Measurements from ENCODE around the gene ADARB2. TPM values are rescaled to one million over a fixed set of nuclear protein-coding genes. Genes with fewer than 3 reads are reported as not detected.

The ADARB2 gene
- polyA plus RNA-seq, 1 of the 3 experiments (the other 2 are of a cell fraction): not detected

GRCh38 chr10:1377740-1378397 lies 359.5 kb downstream of the ADARB2 start:
- TF ChIP-seq SIN3A (IDR thresholded peaks at IDR 0.05; ENCODE audit: borderline replicate concordance, low read depth, low read length): no peak
- H4K20me1 ChIP-seq (ENCODE audit: insufficient read depth): no peaks in the 10 kb centered on the region
- H3K4me3 ChIP-seq (ENCODE audit: low read depth in 2 of 2, low read length in 1 of 2): no peak overlapping the region
- no peaks in the 10 kb centered on the region for H3F3A ChIP-seq (replicated peaks; ENCODE audit: insufficient read depth)
- H3K4me2 ChIP-seq: no peak overlapping the region
- no peaks in the 10 kb centered on the region for H3K79me2 ChIP-seq (ENCODE audit: insufficient read depth)
- H3K9me2 ChIP-seq: no peaks in the 10 kb centered on the region
- H3K9me3 ChIP-seq: no peaks in the 10 kb centered on the region
- no peaks in the 10 kb centered on the region for H3K27me3 ChIP-seq (ENCODE audit: insufficient read depth)
- H2AFZ ChIP-seq (ENCODE audit: low read depth): no peak overlapping the region
- no peaks in the 10 kb centered on the region for H3K36me3 ChIP-seq (replicated peaks in 1 of 2; ENCODE audit: control insufficient read depth in 1 of 2, insufficient read depth in 2 of 2, low read length in 1 of 2)
- CTCF ChIA-PET: interaction anchor here (1.0 to 1.7 kb wide), 2 partner anchors 17 to 43 kb away, joined by 3 read pairs; no protein-coding TSS in a partner anchor
- H3K9ac ChIP-seq: no peak overlapping the region
- POLR2A ChIA-PET: no interaction called here
- peak; percentile 36 for DNase-seq
- H3K27ac ChIP-seq (ENCODE audit: low read depth in 2 of 2, low read length in 1 of 2): no peak overlapping the region
- 26% methylated on average over 12 of the region's 14 CpGs for WGBS (ENCODE audit: low lambda C conversion rate)
- H3K4me1 ChIP-seq (ENCODE audit: control insufficient read depth in 1 of 2, insufficient read depth in 2 of 2, low read depth in 1 of 2, low read length in 1 of 2): peaks cover 0 to 8% of the 10 kb centered on the region in 2 experiments; a peak in 1 of 4 replicates

- CTCF ChIA-PET: interaction anchor here (1.0 to 1.7 kb wide), 2 partner anchors 18 to 43 kb away, joined by 3 read pairs; no protein-coding TSS in a partner anchor
- Histone ChIP-seq H3K4me3 (ENCODE audit: low read depth in 2 of 2, low read length in 1 of 2) (no peak overlapping the region), H3K79me2 (ENCODE audit: insufficient read depth) (no peaks in the 10 kb centered on the region), H3K9me3 (no peaks in the 10 kb centered on the region), H4K20me1 (ENCODE audit: insufficient read depth) (no peaks in the 10 kb centered on the region), H3K4me1 (ENCODE audit: control insufficient read depth in 1 of 2, insufficient read depth in 2 of 2, low read depth in 1 of 2, low read length in 1 of 2) (peaks cover 0 to 8% of the 10 kb centered on the region in 2 experiments; a peak in 1 of 4 replicates), H3K27me3 (ENCODE audit: insufficient read depth) (no peaks in the 10 kb centered on the region), H3K9ac (no peak overlapping the region), H3K9me2 (no peaks in the 10 kb centered on the region), H3K27ac (ENCODE audit: low read depth in 2 of 2, low read length in 1 of 2) (no peak overlapping the region), H3F3A (replicated peaks; ENCODE audit: insufficient read depth) (no peaks in the 10 kb centered on the region), H2AFZ (ENCODE audit: low read depth) (no peak overlapping the region), H3K4me2 (no peak overlapping the region), H3K36me3 (replicated peaks in 1 of 2; ENCODE audit: control insufficient read depth in 1 of 2, insufficient read depth in 2 of 2, low read length in 1 of 2) (no peaks in the 10 kb centered on the region)
- WGBS (ENCODE audit: low lambda C conversion rate): 54% methylated on average over 5 of the region's 6 CpGs
- POLR2A ChIA-PET: no interaction called here
- DNase-seq: no peak
- TF ChIP-seq PBX3 (IDR thresholded peaks at IDR 0.05) (no peak), CTCF (IDR thresholded peaks at IDR 0.05) (no peak)
Measured at GRCh38 chr10:1377231-1377630, 360.1 kb downstream of the ADARB2 start.

- DNase-seq: peak; percentile 21
- no peak overlapping the region for H2AFZ ChIP-seq (ENCODE audit: low read depth)
- H3K4me3 ChIP-seq (ENCODE audit: low read depth in 2 of 2, low read length in 1 of 2): no peak overlapping the region
- no peaks in the 10 kb centered on the region for H3K9me2 ChIP-seq
- CTCF ChIA-PET: no interaction called here
- no peaks in the 10 kb centered on the region for H3K79me2 ChIP-seq (ENCODE audit: insufficient read depth)
- no peak overlapping the region for H3K27ac ChIP-seq (ENCODE audit: low read depth in 2 of 2, low read length in 1 of 2)
- H3K9me3 ChIP-seq: no peaks in the 10 kb centered on the region
- no peaks in the 10 kb centered on the region for H4K20me1 ChIP-seq (ENCODE audit: insufficient read depth)
- H3F3A ChIP-seq (replicated peaks; ENCODE audit: insufficient read depth): no peaks in the 10 kb centered on the region
- peaks cover 0 to 8% of the 10 kb centered on the region in 2 experiments; a peak in 1 of 4 replicates for H3K4me1 ChIP-seq (ENCODE audit: control insufficient read depth in 1 of 2, insufficient read depth in 2 of 2, low read depth in 1 of 2, low read length in 1 of 2)
- no peaks in the 10 kb centered on the region for H3K36me3 ChIP-seq (replicated peaks in 1 of 2; ENCODE audit: control insufficient read depth in 1 of 2, insufficient read depth in 2 of 2, low read length in 1 of 2)
- no peaks in the 10 kb centered on the region for H3K27me3 ChIP-seq (ENCODE audit: insufficient read depth)
- no peak overlapping the region for H3K9ac ChIP-seq
- no peak overlapping the region for H3K4me2 ChIP-seq
- TF ChIP-seq RCOR1 (IDR thresholded peaks at IDR 0.05; ENCODE audit: low read length) (no peak), ZBTB33 (IDR thresholded peaks at IDR 0.05; ENCODE audit: borderline replicate concordance, low read depth) (no peak), FOXJ3 (CRISPR knock-in tag; IDR thresholded peaks at IDR 0.05) (no peak), TCF12 (IDR thresholded peaks at IDR 0.05) (no peak), JUND (IDR thresholded peaks at IDR 0.05) (no peak), TEAD4 (IDR thresholded peaks at IDR 0.05; ENCODE audit: borderline replicate concordance, insufficient read depth) (no peak), SIN3A (IDR thresholded peaks at IDR 0.05; ENCODE audit: borderline replicate concordance, low read depth, low read length) (no peak), NRF1 (IDR thresholded peaks at IDR 0.05; ENCODE audit: low read depth, low read length) (no peak), GATA2 (CRISPR knock-in tag; IDR thresholded peaks at IDR 0.05) (no peak), POLR2AphosphoS5 (IDR thresholded peaks at IDR 0.05; ENCODE audit: low read depth, low read length) (no peak), CTCF (IDR thresholded peaks at IDR 0.05) (no peak), MAX (IDR thresholded peaks at IDR 0.05; ENCODE audit: low read depth) (no peak)
- WGBS (ENCODE audit: low lambda C conversion rate): 53% methylated on average over 11 of the region's 11 CpGs
- POLR2A ChIA-PET: no interaction called here
Measured at GRCh38 chr10:1376384-1376945, 360.9 kb downstream of the ADARB2 start.
